Tibial nerve (tissue), 4 donors: ENCODE measurements around the gene OR2A7. TPM values are rescaled to one million over a fixed set of nuclear protein-coding genes. Genes with fewer than 3 reads are reported as not detected.

Experiments used
- total RNA-seq, 4 donors: library from RNA; depleted of rRNA; stranded (reverse); fragments of >200 nt; gene quantifications; one replicate each; pipeline ENCODE4 v1.1.0, GENCODE V29; 2016

OR2A7 gene
- total RNA-seq, 4 donors from 2014 or later = 1.1 to 3.8 (median 2.2) TPM

Other genes starting within 250 kb of the OR2A7 start
- not detected for gene OR2A5, start 215.8 kb downstream of the OR2A7 start, total RNA-seq
- gene OR2A25, start 195.0 kb downstream of the OR2A7 start, total RNA-seq = not detected
- gene OR2A12, start 178.5 kb downstream of the OR2A7 start, total RNA-seq = not detected
- not detected for gene OR2A2, start 155.2 kb downstream of the OR2A7 start, total RNA-seq
- not detected for gene OR2A14, start 141.6 kb downstream of the OR2A7 start, total RNA-seq
- 1 to 10 TPM in 2 of 4 donors, not detected in 2; 2.5 to 3.1 TPM for gene CTAGE4, start 81.3 kb downstream of the OR2A7 start, total RNA-seq
- 1 to 10 TPM in 3 of 4 donors, under 1 TPM in 1; 0.59 to 4.4 (median 1.9) TPM for gene ARHGEF35, start 69.0 kb downstream of the OR2A7 start, total RNA-seq
- not detected for gene OR2A42, start 25.2 kb downstream of the OR2A7 start, total RNA-seq
- gene CTAGE8, start 4.5 kb upstream of the OR2A7 start, total RNA-seq = 1 to 10 TPM in 2 of 4 donors, under 1 TPM in 1, not detected in 1; 0.60 to 1.8 (median 1.5) TPM
- under 1 TPM in 2 of 4 donors, not detected in 2; 0.60 to 0.84 TPM for gene OR2A1, start 47.6 kb upstream of the OR2A7 start, total RNA-seq
- gene ARHGEF5, start 90.6 kb upstream of the OR2A7 start, total RNA-seq = 10 to 100 TPM in 2 of 4 donors, 1 to 10 TPM in 2; 5.9 to 13.2 (median 10.4) TPM
- gene NOBOX, start 138.9 kb upstream of the OR2A7 start, total RNA-seq = not detected